ENCODE data around the gene LRR1.

- TF ChIP-seq PRDM6 (tag by site-specific recombination; IDR thresholded peaks at IDR 0.05) (no peak), KLF9 (tag by site-specific recombination; IDR thresholded peaks at IDR 0.05; ENCODE audit: low read depth) (no peak), ZNF138 (tag by site-specific recombination; IDR thresholded peaks at IDR 0.05; ENCODE audit: borderline replicate concordance) (no peak), KLF10 (tag by site-specific recombination; IDR thresholded peaks at IDR 0.05) (no peak), ZNF658 (tag by site-specific recombination; IDR thresholded peaks at IDR 0.05) (no peak)
Observed at GRCh38 chr14:49559979-49560768, 38.6 kb upstream of the LRR1 start.

Measured in HEK293 (cell line).